ENCODE results near the gene NT5C2. TPM values are rescaled to one million over a fixed set of nuclear protein-coding genes. Genes with fewer than 3 reads are reported as not detected.

Gene NT5C2
- 26.5 and 27.9 TPM in 2 replicates for total RNA-seq (2014; rRNA removed; shearing (Covaris generic))

DNA sequence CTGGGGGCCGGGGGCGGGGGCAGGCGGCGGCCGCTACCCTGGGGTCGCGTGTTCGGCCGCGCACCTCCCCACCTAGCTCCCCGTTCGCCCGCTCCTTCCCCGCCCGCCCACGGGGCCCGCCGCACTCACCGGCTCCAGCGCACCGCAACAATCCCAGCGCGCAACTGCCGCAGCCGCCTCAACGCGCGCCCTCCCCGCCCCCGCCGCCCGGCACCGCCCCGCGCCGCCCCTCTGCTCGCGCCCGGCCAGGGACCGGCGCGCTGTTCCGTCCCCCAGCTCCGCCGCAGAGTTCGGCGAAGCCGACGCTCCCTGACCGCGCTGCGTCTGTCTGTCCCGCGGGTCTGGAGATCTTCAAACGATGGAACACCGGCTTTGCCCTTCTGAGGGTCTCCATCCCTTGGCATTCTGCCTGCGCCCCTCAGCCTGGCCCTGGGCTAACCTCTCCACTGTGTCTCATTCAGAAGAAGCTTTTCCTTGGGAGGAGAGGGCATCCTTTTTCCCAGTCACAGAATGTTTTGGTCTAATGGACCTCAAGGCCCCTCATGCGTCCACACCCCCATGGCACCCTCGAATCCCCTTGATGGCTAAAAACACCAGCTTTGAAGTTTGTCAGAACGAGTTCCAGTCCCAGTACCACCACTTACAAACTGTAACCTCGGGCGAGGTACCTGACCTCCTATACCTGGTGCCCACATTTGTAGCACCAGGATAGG is at the start of gene NT5C2:
TSS of gene NT5C2 (minus strand) at position 166 of the 713 bp plus-strand sequence. CDS start 18,314 bp downstream, outside the sequence.

Other genes starting within 250 kb of the NT5C2 start
- gene RPEL1, start 52.6 kb upstream of the NT5C2 start, total RNA-seq (2014; rRNA removed; shearing (Covaris generic)), result not detected in 2 replicates
- not detected in 2 replicates for gene INA, start 83.9 kb upstream of the NT5C2 start, total RNA-seq (2014; rRNA removed; shearing (Covaris generic))
- gene PCGF6, start 157.9 kb upstream of the NT5C2 start, total RNA-seq (2014; rRNA removed; shearing (Covaris generic)), result 20.9 and 23.4 TPM in 2 replicates
- 8.6 and 11.0 TPM in 2 replicates for gene TAF5, start 174.7 kb upstream of the NT5C2 start, total RNA-seq (2014; rRNA removed; shearing (Covaris generic))
- gene ATP5MK, start 203.2 kb upstream of the NT5C2 start, total RNA-seq (2014; rRNA removed; shearing (Covaris generic)), result 125 and 156 TPM in 2 replicates
- gene PDCD11, start 203.4 kb upstream of the NT5C2 start, total RNA-seq (2014; rRNA removed; shearing (Covaris generic)), result 89.6 and 98.2 TPM in 2 replicates

Data from A375 (cell line).